GM18867 (cell line): ENCODE results near the gene YES1.

Source experiments
- ATAC-seq: cut with Tn5 transposase; IDR thresholded peaks from one replicate; pipeline ENCODE4 v1.9.1; 2021; ENCODE audit warnings: mild to moderate bottlenecking, moderate library complexity; ENCODE audit not compliant: unreplicated experiment

The YES1 gene

GRCh38 chr18:811892-812375 is at the start of gene YES1:
Gene YES1 (minus strand): TSS chr18:812242. CDS start chr18:756827, 55,415 bp downstream.
- ATAC-seq, result peak; percentile 64

- ATAC-seq, result no peak
Observed at GRCh38 chr18:857986-858385, 45.9 kb upstream of the YES1 start.

GRCh38 chr18:853471-853870 is 41.4 kb upstream of the YES1 start:
- no peak for ATAC-seq

GRCh38 chr18:850960-851359 is 38.9 kb upstream of the YES1 start:
- ATAC-seq, result no peak

- ATAC-seq, result no peak
Observed at GRCh38 chr18:849021-849420, 37.0 kb upstream of the YES1 start.

- ATAC-seq, result no peak
Observed at GRCh38 chr18:848062-848861, 36.2 kb upstream of the YES1 start.

GRCh38 chr18:845152-845819 is 33.2 kb upstream of the YES1 start:
- ATAC-seq, result no peak

GRCh38 chr18:841647-842370 is 29.8 kb upstream of the YES1 start:
- ATAC-seq, result no peak

- ATAC-seq, result no peak
Observed at GRCh38 chr18:840516-840915, 28.5 kb upstream of the YES1 start.

GRCh38 chr18:840023-840408 is 28.0 kb upstream of the YES1 start:
- ATAC-seq, result no peak

GRCh38 chr18:839224-840022 is 27.4 kb upstream of the YES1 start:
- peak; percentile 98 for ATAC-seq

- no peak for ATAC-seq
Observed at GRCh38 chr18:837922-838321, 25.9 kb upstream of the YES1 start.

- no peak for ATAC-seq
Observed at GRCh38 chr18:834082-834720, 22.2 kb upstream of the YES1 start.

- ATAC-seq, result no peak
Observed at GRCh38 chr18:833197-833596, 21.2 kb upstream of the YES1 start.

GRCh38 chr18:832085-832681 is 20.1 kb upstream of the YES1 start:
- peak; percentile 79 for ATAC-seq

GRCh38 chr18:830315-830901 is 18.4 kb upstream of the YES1 start:
- ATAC-seq, result peak; percentile 54

GRCh38 chr18:829432-829831 is 17.4 kb upstream of the YES1 start:
- ATAC-seq, result no peak

GRCh38 chr18:827093-827677 is 15.1 kb upstream of the YES1 start:
- ATAC-seq, result no peak

- ATAC-seq, result no peak
Observed at GRCh38 chr18:825891-826585, 14.0 kb upstream of the YES1 start.
